HepG2 (cell line): ENCODE measurements around the gene OGFOD3. TPM values are rescaled to one million over a fixed set of nuclear protein-coding genes. Genes with fewer than 3 reads are reported as not detected.

ENCODE experiments used
- MATR3 ChIP-seq: sonication (generic); formaldehyde crosslinking; IDR thresholded peaks from 2 replicates; pipeline ENCODE4 v1.4.0; 2020; ENCODE audit warnings: missing genetic modification reagents
- ZBTB40 ChIP-seq, 2 experiments: fragments of 450-650 bp in 1 of 2; sonication (generic) in 1 of 2; formaldehyde crosslinking in 1 of 2; IDR thresholded peaks; 2 replicates each; pipeline versions ENCODE4 v1.6.1 to v1.8.0; 2016 to 2022; ENCODE audit warnings: antibody characterized with exemption in 1 of 2, mild to moderate bottlenecking in 1 of 2, missing genetic modification reagents in 1 of 2
- ZNF569 ChIP-seq: sonication (generic); formaldehyde crosslinking; IDR thresholded peaks from 2 replicates; pipeline ENCODE4 v1.5.0; 2020; ENCODE audit warnings: mild to moderate bottlenecking, missing genetic modification reagents, moderate library complexity, borderline replicate concordance
- ZNF646 ChIP-seq: sonication (generic); formaldehyde crosslinking; IDR thresholded peaks from 2 replicates; pipeline ENCODE4 v1.9.0; 2021; ENCODE audit warnings: mild to moderate bottlenecking, missing genetic modification reagents
- ZXDC ChIP-seq: sonication (generic); formaldehyde crosslinking; IDR thresholded peaks from 2 replicates; pipeline ENCODE4 v1.5.0; 2020; ENCODE audit warnings: mild to moderate bottlenecking, missing genetic modification reagents
- polyA plus RNA-seq, 8 experiments: library from polyadenylated mRNA; depleted of rRNA in 3 of 8; stranded (reverse) in 7 of 8; unstranded in 1 of 8; fragments of >200 nt; fragmentation: Illumina TruSeq in 4 of 8; extraction: Trizol in 4 of 8; gene quantifications; 2 replicates each; pipeline versions ENCODE4 v1.2.1 to v1.2.3, GENCODE V29; 2011 to 2016; ENCODE audit warnings: low read depth in 4 of 8, missing spikeins in 1 of 8, mixed read lengths in 1 of 8; ENCODE audit not compliant: insufficient read depth in 1 of 8
- total RNA-seq, 5 experiments: library from RNA; depleted of rRNA; stranded (reverse); fragments of >200 nt; fragmentation: Illumina TruSeq; extraction: Trizol; gene quantifications; 2 replicates each; pipeline ENCODE4 v1.2.3, GENCODE V29; 2016; ENCODE audit warnings: low read depth in 1 of 5

The OGFOD3 gene
- total and polyA plus RNA-seq, 2 of the 13 experiments (the other 11 are each of a cell fraction or from before 2014, with no cell fraction given): 40.0 to 42.1 TPM

- TF ChIP-seq ZBTB40 (IDR thresholded peaks at IDR 0.05): no peak
- TF ChIP-seq ZBTB40 (CRISPR knock-in tag; IDR thresholded peaks at IDR 0.05): 0 out of 2 replicates have a peak, but pooled peaks have one; percentile 25
- no peak for TF ChIP-seq ZNF569 (CRISPR knock-in tag)
- no peak for TF ChIP-seq ZXDC
- TF ChIP-seq ZNF646: no peak
- no peak for TF ChIP-seq MATR3 (CRISPR knock-in tag)
Measured at GRCh38 chr17:82412535-82413520, 5.6 kb downstream of the OGFOD3 start (continued).
